ENCODE results near the gene NFATC2.
"Not testable (repeated sequence)": the region's sequence is repeated elsewhere in the genome, so short reads cannot be mapped to it uniquely, and the experiment has no call there.

NFATC2 gene

DNA sequence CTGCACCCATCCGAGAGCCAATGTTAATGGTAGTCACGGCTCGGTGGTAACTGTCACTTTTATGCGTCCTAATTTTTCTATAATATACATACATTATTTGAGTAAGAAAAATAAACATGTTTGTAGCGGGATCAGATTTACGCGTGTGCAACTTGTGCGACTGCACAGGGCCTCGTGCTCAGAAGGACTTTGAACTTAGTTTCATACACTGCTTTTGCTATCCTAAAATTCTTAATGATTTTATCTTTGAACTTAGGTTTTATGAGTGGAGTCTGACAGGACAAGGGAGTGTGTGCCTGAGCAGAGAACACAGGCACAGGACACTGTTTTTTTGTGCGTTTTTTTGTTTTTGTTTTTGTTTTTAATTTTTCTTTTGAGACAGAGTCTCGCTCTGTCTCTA, 189.7 kb downstream of the NFATC2 start:
- DNase-seq = no peak

DNA sequence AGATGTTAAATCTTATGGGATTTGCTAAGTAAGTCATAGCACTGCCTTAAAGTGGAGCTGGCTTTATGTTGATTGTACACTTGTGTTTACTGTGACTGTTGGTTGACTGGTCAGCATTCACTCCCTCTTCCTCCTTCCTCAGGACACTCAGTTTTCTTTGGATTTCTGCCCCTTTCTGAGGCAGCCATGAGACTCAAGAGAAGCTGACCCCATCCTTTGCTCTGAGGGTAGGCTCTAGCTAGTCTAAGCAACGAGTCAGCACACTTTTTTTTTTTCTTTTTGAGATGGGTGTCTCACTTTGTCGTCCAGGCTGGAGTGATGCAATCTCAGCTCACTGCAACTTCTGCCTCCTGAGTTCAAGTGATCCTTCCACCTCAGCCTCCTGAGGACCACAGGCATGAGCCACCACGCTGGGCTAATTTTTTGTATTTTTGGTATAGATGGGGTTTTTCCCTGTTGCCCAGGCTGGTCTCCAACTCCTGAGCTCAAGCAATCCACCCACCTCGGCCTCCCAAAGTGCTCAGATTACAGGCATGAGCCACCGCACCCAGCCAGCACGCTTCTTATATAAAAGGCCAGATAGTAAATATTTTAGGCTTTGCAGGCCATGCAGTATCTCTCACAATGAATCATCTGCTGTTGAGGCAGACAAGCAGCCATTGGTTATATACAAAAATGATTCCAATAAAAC, 191.4 kb downstream of the NFATC2 start:
- no peak for DNase-seq

DNA sequence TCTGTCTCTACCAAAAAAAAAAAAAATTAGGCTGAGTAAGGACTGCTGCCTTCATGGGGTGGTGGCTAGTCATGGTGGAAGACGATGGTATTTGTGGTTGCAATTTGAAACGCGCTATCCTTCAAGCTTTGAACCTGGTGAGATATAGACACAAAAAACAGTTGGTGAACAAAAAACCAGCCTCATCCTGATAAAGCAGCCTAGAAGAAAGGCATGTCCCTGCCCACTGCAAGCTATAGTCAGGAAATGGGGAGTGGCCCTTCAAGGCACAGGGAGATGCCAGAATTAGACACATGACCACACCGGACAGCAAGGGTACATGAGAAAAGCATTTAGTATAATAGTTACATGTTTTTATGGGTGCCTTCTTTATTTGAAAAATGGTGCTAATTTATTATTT, 193.6 kb downstream of the NFATC2 start:
- DNase-seq = no peak

DNA sequence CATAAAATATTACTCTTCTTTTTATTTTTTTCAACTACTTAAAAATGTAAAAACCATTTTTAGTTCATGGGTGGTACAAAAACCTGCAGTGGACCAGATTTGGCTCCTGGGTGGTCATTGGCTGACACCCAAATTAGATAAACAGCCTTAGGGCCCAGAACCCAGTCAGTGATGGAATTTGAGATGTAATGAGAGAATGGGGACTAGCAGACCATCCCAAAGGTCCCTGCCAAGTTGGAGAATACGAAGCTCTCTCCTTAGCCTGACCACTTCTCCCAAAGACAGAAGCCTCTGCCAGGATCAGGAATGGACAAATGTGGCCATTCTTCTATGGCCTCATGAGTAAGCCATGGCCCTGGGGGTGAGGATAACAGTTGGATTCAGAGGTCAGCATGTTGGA, 194.7 kb downstream of the NFATC2 start:
- no peak for DNase-seq

DNA sequence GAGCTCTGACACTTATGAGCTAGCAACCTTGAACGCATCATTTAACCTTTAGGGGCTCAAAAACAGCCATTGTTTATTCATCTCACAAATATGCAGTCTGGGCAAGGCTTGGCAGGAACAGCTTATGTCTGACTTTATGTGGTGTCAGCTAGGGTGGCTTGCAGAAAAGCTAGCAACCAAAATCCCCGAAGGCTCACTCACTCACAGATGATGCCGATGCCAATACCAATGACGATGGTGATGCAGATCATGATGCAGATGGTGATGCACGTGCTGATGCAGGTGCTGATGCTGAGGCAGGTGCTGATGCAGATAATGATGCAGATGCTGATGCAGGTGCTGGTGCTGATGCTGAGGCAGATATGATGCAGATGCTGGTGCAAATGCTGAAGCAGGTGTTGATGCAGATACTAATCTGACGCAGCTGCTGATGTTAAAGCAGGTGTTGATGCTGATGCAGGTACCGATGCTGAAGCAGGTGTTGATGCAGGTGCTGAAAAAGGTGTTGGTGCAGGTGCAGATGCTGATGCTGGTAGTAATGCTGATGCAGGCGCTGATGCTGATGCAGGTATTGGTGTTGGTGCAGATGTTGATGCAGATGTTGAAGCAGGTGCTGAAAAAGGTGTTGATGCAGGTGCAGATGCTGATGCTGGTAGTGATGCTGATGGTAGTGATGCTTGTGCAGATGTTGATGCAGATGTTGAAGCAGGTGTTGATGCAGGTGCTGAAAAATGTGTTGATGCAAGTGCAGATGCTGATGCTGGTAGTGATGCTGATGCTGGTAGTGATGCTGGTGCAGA, 195.6 kb downstream of the NFATC2 start:
- no peak for DNase-seq

DNA sequence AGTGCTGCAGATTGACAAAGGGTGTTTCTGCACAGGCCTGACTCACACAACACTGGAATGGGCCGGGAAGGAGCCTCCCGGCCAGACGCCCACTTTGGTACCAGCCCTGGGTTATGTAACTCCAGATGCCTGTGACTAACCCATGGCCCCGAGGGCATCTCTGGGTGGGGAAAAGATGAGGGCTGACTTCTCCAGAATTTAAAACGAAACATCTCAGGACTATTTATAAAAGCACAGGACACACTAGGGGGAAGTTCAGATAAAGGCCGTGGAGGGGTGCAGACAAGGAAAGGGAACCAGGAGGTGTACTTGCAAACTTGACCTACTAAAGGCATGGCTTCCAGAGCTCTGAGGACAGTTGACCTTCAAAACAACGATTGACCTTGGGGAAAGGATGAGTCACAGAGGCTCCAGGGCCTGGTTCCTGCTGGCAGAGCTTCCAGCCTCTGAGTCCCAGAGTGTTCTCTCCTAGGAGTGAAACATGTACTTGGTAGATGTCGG, 196.9 kb downstream of the NFATC2 start:
- no peak for DNase-seq

DNA sequence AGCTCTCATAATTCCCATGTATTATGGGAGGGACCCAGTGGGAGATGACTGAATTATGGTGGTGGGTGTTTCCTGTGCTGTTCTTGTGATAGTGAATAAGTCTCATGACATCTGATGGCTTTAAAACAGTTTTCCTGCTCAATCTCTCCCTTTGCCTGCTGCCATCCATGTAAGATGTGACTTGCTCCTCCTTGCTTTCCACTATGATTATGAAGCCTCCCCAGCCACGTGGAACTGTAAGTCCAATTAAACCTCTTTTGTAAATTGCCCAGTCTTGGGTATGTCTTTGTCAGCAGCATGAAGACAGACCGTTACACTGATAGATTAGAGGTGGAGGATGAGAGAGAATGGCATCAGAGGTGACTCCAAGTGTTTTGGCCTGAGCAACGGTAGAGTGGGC, 198.7 kb downstream of the NFATC2 start:
- DNase-seq = not testable (repeated sequence)

DNA sequence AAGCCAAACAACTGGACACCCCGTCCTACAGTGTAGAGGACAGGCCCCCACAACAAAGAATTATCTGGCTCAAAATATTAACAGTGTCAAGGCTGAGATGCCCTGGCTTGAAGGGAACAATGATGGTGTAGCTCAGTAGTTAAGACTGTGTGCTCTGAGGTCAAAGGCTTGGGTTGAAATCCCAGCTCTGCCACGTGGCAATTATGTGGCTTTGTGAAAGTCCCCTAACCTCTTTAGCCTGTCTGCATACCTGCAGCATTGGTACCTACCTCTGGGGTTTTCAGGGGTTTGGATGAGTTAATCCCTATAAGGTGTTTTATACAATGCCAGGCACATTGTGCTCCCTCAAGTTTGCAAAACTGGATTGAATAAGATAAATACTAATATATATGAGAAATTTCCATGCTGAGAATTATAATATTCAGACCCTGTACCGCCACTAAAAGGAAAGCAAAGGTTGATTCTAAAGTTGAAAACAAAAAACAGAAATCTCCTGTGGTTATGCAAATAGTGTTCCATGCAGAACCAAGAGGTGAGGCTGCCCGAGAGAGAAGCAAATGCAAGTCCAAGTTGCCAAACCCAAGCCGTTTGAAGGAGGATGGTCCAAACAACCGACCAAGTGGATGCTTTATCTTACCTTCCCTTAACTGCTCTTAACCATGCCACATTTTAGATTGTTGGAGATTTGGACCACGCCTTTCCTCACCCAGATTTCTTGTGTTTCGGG, 199.8 kb downstream of the NFATC2 start:
- no peak for DNase-seq

DNA sequence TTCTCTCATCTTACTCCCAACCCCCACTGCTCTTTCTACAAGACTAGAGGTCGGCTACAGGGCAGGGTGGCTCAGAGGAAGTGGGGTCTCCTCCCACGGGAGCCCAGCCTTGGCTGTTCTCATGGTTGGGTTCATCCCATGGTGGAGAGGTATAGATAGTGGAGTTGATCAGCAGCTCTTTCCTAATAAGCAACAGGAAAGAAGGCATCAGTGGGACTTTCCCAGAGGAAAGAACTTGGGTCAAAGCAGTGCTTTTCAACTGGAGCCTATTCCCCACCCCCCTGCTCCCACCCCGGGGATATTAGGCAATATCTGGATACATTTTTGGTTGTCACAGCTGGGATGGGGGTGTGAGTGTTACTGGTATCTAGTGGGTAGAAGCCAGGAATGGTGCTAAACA, 200.9 kb downstream of the NFATC2 start:
- no peak for DNase-seq

DNA sequence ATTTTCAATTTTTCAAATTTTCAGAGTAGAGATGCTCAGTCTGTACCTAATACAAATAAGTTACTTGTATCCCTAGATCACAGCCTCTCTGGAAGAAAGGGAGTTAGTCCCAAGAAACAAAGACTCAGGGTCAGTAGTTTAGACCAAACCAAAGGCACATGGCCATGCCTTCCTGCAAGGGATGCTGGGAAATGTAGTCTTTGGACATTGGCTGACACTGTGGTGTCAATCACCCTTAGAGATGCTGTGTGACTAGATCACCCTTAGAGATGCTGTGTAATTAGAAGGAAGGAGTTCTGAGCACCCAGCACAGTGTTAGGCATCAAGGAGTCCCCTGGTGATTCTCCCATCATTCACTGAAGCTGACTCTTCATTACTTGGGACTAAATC, 202.1 kb downstream of the NFATC2 start:
- DNase-seq = no peak

DNA sequence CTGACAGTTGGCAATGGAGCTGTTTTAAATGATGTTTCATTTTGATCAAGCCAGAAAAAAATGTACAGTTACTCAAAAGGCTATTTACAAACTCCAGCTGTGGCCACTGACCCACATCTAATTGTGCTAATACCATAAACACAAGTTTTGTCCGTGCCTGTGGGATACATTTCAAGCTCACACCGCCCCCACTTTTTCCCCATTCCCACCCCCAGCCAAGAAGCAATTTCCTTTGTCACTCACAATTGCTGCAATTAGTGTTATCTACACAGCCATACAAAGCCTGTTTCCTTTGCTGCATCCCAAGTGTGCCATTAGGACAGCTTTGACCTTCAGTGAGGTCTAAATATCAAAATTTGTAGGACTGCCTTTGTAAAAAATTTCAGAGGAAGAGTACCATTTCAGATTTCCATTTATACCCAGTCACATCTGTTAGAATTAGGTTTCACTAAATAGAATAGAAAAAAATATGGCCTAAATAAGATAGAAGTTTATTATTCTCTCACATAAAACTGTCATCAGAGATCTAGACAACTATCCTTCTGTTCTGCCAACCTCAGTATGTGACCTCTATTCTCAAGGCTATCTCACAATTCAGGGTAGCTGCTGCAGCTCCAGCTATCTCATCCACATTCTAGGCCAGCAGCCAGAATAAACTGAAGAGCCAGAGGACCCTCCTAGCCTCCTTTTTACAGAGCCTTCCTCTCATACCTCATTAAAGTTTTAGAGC, 202.6 kb downstream of the NFATC2 start:
- DNase-seq = no peak

DNA sequence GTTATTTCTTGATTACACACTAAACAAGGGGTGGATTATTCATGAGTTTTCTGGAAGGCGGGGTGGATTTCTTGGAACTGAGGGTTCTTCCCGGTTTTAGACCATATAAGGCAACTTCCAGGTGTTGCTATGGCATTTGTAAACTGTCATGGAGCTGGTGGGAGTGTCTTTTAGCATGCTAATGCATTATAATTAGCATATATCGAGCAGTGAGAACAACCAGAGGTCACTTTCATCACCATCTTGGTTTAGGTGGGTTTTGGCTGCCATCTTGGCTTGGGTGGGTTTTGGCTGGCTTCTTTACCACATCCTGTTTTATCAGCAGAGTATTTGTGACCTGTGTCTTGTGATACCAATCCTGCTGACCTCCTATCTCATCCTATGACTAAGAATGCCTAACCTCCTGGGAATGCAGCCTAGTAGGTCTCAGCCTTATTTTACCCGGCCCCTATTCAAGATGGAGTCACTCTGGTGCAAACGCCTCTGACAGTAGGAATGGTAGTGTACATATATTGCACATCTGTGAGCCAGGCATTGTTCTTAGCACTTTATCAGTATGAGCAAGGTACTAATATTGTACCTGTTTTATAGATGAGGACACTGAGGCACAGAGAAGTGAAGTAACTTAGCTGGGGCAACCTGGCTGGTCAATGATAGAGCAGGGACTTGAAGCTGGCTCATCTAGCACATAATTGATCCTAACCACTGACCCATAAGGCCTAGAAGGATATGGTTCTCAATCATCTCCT, 203.7 kb downstream of the NFATC2 start:
- DNase-seq = no peak

DNA sequence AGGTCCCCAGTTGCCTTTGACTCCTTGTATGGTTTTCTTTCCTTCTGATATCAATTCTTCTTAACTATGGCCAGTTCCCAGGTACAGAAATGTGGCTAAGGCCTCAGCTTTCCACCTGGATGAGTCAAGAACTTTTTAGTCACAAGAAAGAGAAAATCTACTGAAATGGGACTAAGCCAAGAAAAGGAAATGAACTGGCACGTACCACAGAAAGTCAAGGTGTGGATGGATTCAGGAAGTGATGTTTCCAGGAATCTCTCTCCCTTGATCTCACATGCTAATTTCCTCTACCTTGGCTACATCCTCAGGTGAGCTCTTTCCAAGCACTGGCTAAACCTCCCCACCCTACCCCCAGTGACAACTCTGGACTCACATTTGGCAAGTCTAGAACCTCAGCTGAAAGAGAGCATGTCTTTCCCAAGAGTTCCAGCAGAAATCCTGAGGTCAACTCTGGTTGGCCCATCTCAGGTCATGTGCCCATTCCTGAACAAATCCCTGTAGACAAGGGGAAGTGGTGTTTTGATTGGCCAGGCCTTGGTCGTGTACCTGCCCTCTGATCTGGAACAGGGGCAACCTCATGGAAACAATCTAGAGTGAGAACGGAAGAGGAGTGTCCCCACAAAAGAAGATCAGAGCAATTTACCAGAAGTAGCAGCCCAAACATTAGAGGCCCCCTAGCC, 205.3 kb downstream of the NFATC2 start:
- no peak for DNase-seq
